Suprapubic skin (tissue), 4 donors: ENCODE measurements around the gene ESPN. TPM values are rescaled to one million over a fixed set of nuclear protein-coding genes. Genes with fewer than 3 reads are reported as not detected.
"Not testable (repeated sequence)": the region's sequence is repeated elsewhere in the genome, so short reads cannot be mapped to it uniquely, and the experiment has no call there.

ENCODE experiments used
- DNase-seq, 2 donors: peaks; one replicate each; pipeline ENCODE4 v3.0.0-alpha.2; 2019; ENCODE audit warnings: low spot score in 2 of 2
- H3K27ac ChIP-seq: fragments of 200-600 bp; sonication (generic); one replicate; pipeline ENCODE4 v1.5.1; 2019
- H3K27me3 ChIP-seq: fragments of 200-600 bp; sonication (generic); one replicate; pipeline ENCODE4 v1.5.1; 2019
- H3K36me3 ChIP-seq: fragments of 200-600 bp; sonication (generic); one replicate; pipeline ENCODE4 v1.5.1; 2019
- H3K4me1 ChIP-seq: fragments of 200-600 bp; sonication (generic); one replicate; pipeline ENCODE4 v1.5.1; 2019
- H3K4me3 ChIP-seq: fragments of 200-600 bp; sonication (generic); one replicate; pipeline ENCODE4 v1.5.1; 2019; ENCODE audit warnings: mild to moderate bottlenecking
- H3K9me3 ChIP-seq: fragments of 200-600 bp; sonication (generic); one replicate; pipeline ENCODE4 v1.5.1; 2019
- EP300 ChIP-seq: sonication (generic); formaldehyde crosslinking; IDR thresholded peaks from one replicate; pipeline ENCODE4 v1.6.1; 2017; ENCODE audit warnings: antibody characterized with exemption
- POLR2A ChIP-seq, 2 donors: fragments of 450-650 bp; IDR thresholded peaks; one replicate each; pipeline ENCODE4 v1.6.1; 2017; ENCODE audit warnings: antibody characterized with exemption in 2 of 2, mild to moderate bottlenecking in 2 of 2, moderate library complexity in 2 of 2
- POLR2AphosphoS5 ChIP-seq, 3 donors: sonication (generic); formaldehyde crosslinking; IDR thresholded peaks; one replicate each; pipeline ENCODE4 v1.6.1; 2017; ENCODE audit warnings: antibody characterized with exemption in 3 of 3
- WGBS: methylation state at CpG from one replicate; pipeline ENCODE4 v1.1.5; 2018; 5-methylcytosine and 5-hydroxymethylcytosine counted together
- total RNA-seq, 4 donors: library from RNA; depleted of rRNA; stranded (reverse); fragments of >200 nt; gene quantifications; one replicate each; pipeline ENCODE4 v1.1.0, GENCODE V29; 2016
- TF ChIP-seq, protein P1 (sequence below), 2 donors: fragments of 200-600 bp in 1 of 2; fragments of 450-650 bp in 1 of 2; sonication (generic) in 1 of 2; IDR thresholded peaks; one replicate each; pipeline ENCODE4 v1.5.1; 2016 to 2019; ENCODE audit warnings: antibody characterized with exemption in 2 of 2, mild to moderate bottlenecking in 1 of 2, moderate library complexity in 1 of 2

ESPN gene
- total RNA-seq, 4 donors from 2014 or later, result 37.6 to 54.4 (median 48.8) TPM

DNA sequence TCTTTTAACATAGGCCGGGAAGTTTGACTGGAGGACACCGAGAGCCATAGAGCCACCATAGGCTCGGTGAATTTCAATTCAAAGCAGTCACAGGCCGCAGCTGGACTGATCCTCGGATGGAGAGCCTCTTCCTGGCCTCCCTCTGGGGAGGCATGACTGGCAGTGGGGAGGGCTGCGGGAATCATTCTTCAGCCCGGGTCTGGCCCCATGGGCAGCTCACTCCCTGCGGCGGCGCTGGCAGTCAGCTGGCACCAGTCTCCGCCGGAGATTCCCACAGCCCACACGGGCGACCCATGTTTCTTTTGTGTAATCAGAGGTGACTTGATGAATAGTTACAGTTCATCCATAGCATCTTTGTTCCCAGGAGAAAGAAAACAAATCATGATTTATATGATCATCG, 10.6 kb downstream of the ESPN start:
- DNase-seq, result no peak
- H3K27me3 ChIP-seq, result peaks cover 36% of the 10 kb centered on the region
- H3K9me3 ChIP-seq, result no peaks in the 10 kb centered on the region
- H3K4me1 ChIP-seq, result peaks cover 26% of the 10 kb centered on the region
- TF ChIP-seq EP300, result no peak
- TF ChIP-seq POLR2AphosphoS5 (IDR thresholded peaks at IDR 0.05), result no peak
- no peak for TF ChIP-seq POLR2A (IDR thresholded peaks at IDR 0.05)
- TF ChIP-seq, protein P1, sequence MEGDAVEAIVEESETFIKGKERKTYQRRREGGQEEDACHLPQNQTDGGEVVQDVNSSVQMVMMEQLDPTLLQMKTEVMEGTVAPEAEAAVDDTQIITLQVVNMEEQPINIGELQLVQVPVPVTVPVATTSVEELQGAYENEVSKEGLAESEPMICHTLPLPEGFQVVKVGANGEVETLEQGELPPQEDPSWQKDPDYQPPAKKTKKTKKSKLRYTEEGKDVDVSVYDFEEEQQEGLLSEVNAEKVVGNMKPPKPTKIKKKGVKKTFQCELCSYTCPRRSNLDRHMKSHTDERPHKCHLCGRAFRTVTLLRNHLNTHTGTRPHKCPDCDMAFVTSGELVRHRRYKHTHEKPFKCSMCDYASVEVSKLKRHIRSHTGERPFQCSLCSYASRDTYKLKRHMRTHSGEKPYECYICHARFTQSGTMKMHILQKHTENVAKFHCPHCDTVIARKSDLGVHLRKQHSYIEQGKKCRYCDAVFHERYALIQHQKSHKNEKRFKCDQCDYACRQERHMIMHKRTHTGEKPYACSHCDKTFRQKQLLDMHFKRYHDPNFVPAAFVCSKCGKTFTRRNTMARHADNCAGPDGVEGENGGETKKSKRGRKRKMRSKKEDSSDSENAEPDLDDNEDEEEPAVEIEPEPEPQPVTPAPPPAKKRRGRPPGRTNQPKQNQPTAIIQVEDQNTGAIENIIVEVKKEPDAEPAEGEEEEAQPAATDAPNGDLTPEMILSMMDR (IDR thresholded peaks at IDR 0.05), result no peak
- no peaks in the 10 kb centered on the region for H3K36me3 ChIP-seq
- H3K4me3 ChIP-seq, result no peak overlapping the region
- 89% methylated on average over 11 of the region's 15 CpGs for WGBS
- H3K27ac ChIP-seq, result no peak overlapping the region

- TF ChIP-seq POLR2A (IDR thresholded peaks at IDR 0.05) (no peak), EP300 (no peak), POLR2AphosphoS5 (IDR thresholded peaks at IDR 0.05) (no peak)
- TF ChIP-seq, protein P1 (IDR thresholded peaks at IDR 0.05), result no peak
- Histone ChIP-seq H3K27ac (no peak overlapping the region), H3K27me3 (peaks cover 36% of the 10 kb centered on the region), H3K4me1 (peaks cover 26% of the 10 kb centered on the region), H3K4me3 (no peak overlapping the region), H3K36me3 (no peaks in the 10 kb centered on the region), H3K9me3 (no peaks in the 10 kb centered on the region)
- no peak for DNase-seq
- 58% methylated on average over 2 of the region's 3 CpGs for WGBS
Measured at GRCh38 chr1:6435547-6435946, 11.0 kb downstream of the ESPN start.

DNA sequence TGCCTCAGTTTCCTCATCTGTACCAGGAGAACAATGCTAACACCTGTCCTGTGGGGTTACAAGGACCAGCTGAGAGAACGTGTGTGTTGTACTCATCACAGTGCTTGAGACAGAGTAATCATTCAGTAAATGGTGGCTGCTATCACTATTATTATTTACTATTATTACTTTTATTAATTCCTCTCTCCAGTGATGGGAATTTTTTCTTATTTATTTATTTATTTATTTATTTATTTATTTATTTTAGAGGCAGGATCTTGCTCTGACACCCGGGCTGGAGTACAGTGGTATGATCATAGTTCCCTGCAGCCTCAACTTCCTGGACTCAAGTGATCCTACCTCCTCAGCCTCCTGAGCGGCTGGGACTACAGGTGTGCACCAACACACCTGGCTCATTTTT, 11.7 kb downstream of the ESPN start:
- not testable (repeated sequence) for H3K36me3 ChIP-seq, H3K4me3 ChIP-seq, DNase-seq, H3K9me3 ChIP-seq, H3K27ac ChIP-seq
- H3K27me3 ChIP-seq, result peaks cover 38% of the 10 kb centered on the region
- peaks cover 22% of the 10 kb centered on the region for H3K4me1 ChIP-seq
- WGBS, result 74% methylated on average over 3 of the region's 3 CpGs

DNA sequence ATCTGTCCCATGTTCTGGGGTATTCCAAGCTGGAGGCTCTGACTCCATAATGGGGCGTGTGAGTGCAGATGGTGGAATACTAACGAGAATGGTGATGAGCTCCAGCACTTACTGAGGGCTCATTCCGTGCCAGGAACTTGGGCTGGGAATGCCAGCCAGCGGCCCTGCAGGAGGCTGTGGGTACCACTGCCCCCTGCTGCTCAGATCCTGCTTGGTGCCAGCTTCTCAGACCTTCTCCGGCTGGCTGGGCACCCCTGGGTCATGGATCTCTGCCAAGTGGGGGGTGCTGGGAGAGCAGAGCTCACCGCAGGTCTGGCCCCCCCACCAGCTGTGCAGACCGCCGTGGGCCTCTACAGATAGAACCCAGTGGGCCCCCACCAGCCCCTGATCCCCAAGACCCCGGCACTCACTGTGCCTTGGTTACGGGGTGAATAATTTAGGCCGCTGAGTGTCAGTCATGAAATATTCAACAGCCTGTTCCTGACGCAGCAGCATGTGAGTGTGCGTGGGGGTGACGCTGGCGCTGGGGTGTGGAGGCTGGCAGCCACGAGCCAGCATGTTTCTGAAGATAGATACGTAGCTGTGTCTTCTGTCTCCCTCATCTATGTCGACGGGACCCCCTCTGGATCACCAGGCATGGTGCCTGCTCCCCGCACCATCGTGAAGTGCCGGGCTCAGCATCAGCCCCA, 12.6 kb downstream of the ESPN start:
- WGBS, result 43% methylated on average over 11 of the region's 22 CpGs
- not testable (repeated sequence) for H3K36me3 ChIP-seq, DNase-seq, H3K9me3 ChIP-seq, H3K4me3 ChIP-seq, H3K27ac ChIP-seq
- TF ChIP-seq, protein P1 (IDR thresholded peaks at IDR 0.05), result peak in 1 of 2 donors; percentile 28
- H3K27me3 ChIP-seq, result peaks cover 44% of the 10 kb centered on the region
- peaks cover 22% of the 10 kb centered on the region for H3K4me1 ChIP-seq

DNA sequence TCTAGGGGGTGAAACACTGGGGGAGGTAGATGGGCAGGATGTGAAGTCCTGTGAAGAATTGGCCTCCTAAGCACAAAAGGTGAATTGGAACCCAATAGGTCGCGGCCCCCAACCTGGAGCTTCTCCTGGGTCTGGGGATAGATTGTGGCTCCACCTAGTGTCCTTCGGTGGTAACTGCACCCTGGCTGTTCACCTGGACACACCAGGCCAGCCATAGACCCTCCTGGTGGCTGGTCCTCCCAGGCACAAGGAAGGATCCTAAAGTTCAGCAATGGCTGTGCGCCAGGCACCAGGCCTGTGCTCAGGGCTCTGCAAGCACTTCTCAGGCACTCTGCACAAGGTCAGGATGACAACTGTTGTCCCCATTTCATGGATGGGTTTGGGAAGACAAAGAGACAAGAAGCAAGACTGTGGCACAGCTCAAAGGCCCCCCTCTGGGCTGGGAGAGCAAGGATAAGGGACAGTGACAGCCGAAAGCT, 13.5 kb downstream of the ESPN start:
- Histone ChIP-seq H3K4me3 (no peak overlapping the region), H3K27ac (no peak overlapping the region), H3K9me3 (no peaks in the 10 kb centered on the region), H3K27me3 (peaks cover 46% of the 10 kb centered on the region), H3K4me1 (peaks cover 22% of the 10 kb centered on the region), H3K36me3 (no peaks in the 10 kb centered on the region)
- DNase-seq, result no peak
- WGBS, result 13% methylated on average over 4 of the region's 5 CpGs
- TF ChIP-seq EP300, result no peak
- TF ChIP-seq, protein P1 (IDR thresholded peaks at IDR 0.05), result peak; percentile 73 to 97
